Mononuclear cell (primary cell): ENCODE results near the gene SYP. TPM values are rescaled to one million over a fixed set of nuclear protein-coding genes. Genes with fewer than 3 reads are reported as not detected.

Source experiments
- H3K27me3 ChIP-seq: 2 replicates; pipeline ENCODE4 v1.6.0; 2011; ENCODE audit warnings: low read length, control low read depth; ENCODE audit not compliant: insufficient read depth
- H3K4me1 ChIP-seq: 2 replicates; pipeline ENCODE4 v1.5.1; 2011; ENCODE audit warnings: mild to moderate bottlenecking, low read length, control low read depth; ENCODE audit not compliant: insufficient read depth
- H3K4me3 ChIP-seq: 2 replicates; pipeline ENCODE4 v1.5.1; 2011; ENCODE audit warnings: mild to moderate bottlenecking, low read length, moderate library complexity
- H3K9me3 ChIP-seq: 2 replicates; pipeline ENCODE4 v1.5.1; 2011; ENCODE audit warnings: low read depth, mild to moderate bottlenecking, control low read depth, low read length
- total RNA-seq: library from RNA; depleted of rRNA; stranded (reverse); fragments of >200 nt; gene quantifications from one replicate; pipeline ENCODE4 v1.2.3, GENCODE V29; 2012

The SYP gene
- total RNA-seq, 1 donor: 0.42 TPM

DNA sequence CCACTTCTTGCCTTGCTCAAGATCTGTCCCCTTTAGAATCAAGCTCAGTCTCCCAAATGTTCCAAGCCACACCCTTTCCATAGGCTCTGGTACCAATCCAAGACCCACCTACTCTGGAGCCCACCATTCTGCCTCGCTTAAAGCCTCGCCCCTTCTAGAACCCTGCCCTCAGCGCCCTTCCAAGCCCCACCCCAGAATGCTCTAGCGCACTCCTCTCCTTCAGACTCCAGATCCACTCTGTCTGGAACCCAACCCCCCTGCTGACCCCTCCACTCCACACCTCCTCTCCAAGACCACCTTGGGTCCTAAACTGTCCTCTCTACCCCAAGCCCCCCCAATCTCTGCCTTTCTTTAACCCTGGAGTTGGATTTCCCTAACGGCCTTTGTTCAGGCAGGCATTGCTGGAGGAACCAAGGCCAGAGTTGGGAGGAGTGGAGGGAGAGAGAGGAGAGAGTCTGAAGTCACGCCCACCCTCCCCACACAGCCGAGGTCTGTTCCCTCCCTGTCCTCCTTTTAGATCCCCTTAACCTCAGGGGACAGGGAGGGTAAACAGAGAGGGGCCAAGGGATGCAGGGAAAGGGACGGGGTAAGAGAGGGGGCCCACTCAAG, 11.4 kb downstream of the SYP start:
- Histone ChIP-seq H3K4me1 (peaks cover 11% of the 10 kb centered on the region), H3K4me3 (no peak overlapping the region), H3K27me3 (no peaks in the 10 kb centered on the region), H3K9me3 (no peaks in the 10 kb centered on the region)

- H3K4me1 ChIP-seq: peaks cover 11% of the 10 kb centered on the region
- no peaks in the 10 kb centered on the region for H3K27me3 ChIP-seq
- H3K9me3 ChIP-seq: no peaks in the 10 kb centered on the region
- no peak overlapping the region for H3K4me3 ChIP-seq
Measured at GRCh38 chrX:49187526-49187925, 12.5 kb downstream of the SYP start.

GRCh38 chrX:49187028-49187394, 13.0 kb downstream of the SYP start:
- peaks cover 11% of the 10 kb centered on the region for H3K4me1 ChIP-seq
- no peak overlapping the region for H3K4me3 ChIP-seq
- H3K27me3 ChIP-seq: no peaks in the 10 kb centered on the region
- no peaks in the 10 kb centered on the region for H3K9me3 ChIP-seq

GRCh38 chrX:49186125-49187027, 13.6 kb downstream of the SYP start, which contains the start of gene PRICKLE3:
Gene PRICKLE3 (minus strand): TSS chrX:49186373. CDS start chrX:49186297, 76 bp downstream.
- H3K9me3 ChIP-seq: no peaks in the 10 kb centered on the region
- no peaks in the 10 kb centered on the region for H3K27me3 ChIP-seq
- peaks cover 11% of the 10 kb centered on the region for H3K4me1 ChIP-seq
- H3K4me3 ChIP-seq: peak within 1 kb of the TSS; percentile 52

- Histone ChIP-seq H3K4me3 (peak overlapping the region; percentile 20), H3K4me1 (peaks cover 11% of the 10 kb centered on the region), H3K27me3 (no peaks in the 10 kb centered on the region), H3K9me3 (no peaks in the 10 kb centered on the region)
Measured at GRCh38 chrX:49184294-49185281, 15.4 kb downstream of the SYP start.

GRCh38 chrX:49183701-49184281, 16.2 kb downstream of the SYP start:
- Histone ChIP-seq H3K27me3 (no peaks in the 10 kb centered on the region), H3K4me1 (peaks cover 11% of the 10 kb centered on the region), H3K9me3 (no peaks in the 10 kb centered on the region), H3K4me3 (no peak overlapping the region)

DNA sequence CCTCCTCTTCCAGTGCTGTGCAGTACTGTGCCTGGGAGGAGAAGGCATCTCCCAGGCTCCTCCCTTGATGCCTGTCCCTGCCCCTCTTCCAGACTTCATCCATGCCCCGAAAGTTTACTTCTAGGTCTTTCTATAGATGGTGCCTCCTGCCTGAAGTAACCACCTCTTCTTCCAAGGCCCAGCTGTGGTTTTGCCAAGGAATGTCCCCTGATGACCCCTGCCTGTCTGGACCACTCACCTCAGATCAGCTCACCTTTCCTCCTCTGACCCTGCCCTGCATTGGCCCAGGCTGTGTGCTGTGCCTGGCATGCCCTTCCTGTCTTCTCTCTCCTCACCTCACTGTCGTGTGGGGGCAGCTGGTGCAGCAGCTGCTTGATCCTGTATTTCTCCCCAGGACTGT, 20.6 kb downstream of the SYP start:
- Histone ChIP-seq H3K9me3 (no peaks in the 10 kb centered on the region), H3K27me3 (no peaks in the 10 kb centered on the region), H3K4me3 (no peak overlapping the region), H3K4me1 (peaks cover 21% of the 10 kb centered on the region)

DNA sequence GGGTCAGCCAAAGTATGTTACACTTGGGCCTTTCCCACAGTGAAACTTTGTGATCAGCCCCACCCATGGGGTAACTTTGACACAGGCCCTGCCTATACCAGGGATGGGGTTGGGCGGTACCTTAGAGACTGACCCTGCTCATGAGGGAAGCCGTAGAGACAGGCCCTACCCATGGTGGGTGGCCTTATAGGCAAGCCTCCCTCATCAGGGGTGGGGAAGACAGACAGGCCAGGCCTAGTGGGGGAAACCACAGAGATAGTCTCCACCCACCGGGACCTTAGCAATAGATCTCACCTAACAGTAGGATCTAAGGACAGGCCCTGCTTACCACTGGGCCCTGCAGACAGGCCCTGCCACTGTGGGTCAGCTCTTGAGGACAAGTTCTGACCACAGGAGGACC, 21.5 kb downstream of the SYP start:
- peaks cover 29% of the 10 kb centered on the region for H3K4me1 ChIP-seq
- H3K27me3 ChIP-seq: no peaks in the 10 kb centered on the region
- no peak overlapping the region for H3K4me3 ChIP-seq
- H3K9me3 ChIP-seq: no peaks in the 10 kb centered on the region

DNA sequence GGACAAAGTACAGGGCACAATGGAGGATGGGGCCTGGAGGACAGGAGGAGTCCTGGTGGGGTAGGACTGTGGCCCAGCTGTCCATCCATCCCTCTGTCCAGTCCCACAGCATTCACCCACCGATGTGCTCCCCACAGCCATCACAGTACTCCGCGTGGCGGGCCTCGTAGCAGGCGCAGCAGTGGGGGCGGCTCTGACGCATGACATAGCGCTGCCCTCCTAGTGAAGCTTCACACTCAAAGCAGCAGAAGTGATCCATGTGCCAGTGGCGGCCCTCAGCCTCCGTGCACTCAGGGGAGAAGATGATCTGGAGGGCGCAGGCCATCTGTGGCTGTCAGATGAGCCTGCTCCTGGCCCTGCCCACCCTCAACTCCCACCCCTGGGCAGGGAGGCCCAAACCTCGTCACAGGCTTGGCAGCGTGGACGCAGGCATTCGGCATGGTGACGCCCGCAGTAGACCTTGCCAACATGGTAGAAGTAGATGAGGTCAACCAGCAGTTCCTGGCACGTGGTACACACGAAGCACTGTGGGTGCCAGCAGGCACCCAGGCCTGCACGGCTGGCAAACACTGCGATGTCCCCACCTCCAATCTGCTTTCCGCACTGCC, 22.0 kb downstream of the SYP start:
- Histone ChIP-seq H3K4me1 (peaks cover 35% of the 10 kb centered on the region), H3K27me3 (no peaks in the 10 kb centered on the region), H3K4me3 (no peak overlapping the region), H3K9me3 (no peaks in the 10 kb centered on the region)

DNA sequence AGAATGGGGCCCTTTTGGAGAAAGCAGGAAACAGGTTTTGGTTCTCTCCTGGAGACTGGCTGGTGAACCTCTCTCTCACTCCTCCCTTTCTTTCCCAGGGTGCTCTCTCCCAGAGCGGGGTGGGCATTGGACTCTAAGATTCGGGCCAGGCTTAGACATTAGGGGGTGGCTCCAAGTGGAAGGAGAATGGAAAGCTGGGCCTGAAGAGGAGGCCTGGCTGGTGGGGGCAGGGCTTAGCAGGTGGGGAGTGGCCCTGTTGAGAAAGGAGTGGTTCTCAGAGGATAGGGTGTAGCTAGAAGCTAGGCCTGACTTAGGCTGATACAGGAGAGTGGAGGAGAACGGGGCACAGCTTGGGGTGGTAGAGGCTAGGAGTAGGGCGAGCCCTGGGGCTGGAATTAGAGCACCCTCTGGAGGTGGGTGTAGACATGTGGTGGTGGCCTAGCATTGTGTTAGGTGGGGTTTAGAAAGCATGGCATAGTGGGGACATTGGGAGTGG, 22.6 kb downstream of the SYP start:
- H3K9me3 ChIP-seq: no peaks in the 10 kb centered on the region
- no peak overlapping the region for H3K4me3 ChIP-seq
- no peaks in the 10 kb centered on the region for H3K27me3 ChIP-seq
- peaks cover 37% of the 10 kb centered on the region for H3K4me1 ChIP-seq

GRCh38 chrX:49176421-49177326, 23.3 kb downstream of the SYP start:
- Histone ChIP-seq H3K9me3 (no peaks in the 10 kb centered on the region), H3K27me3 (no peaks in the 10 kb centered on the region), H3K4me1 (peaks cover 37% of the 10 kb centered on the region), H3K4me3 (no peak overlapping the region)

DNA sequence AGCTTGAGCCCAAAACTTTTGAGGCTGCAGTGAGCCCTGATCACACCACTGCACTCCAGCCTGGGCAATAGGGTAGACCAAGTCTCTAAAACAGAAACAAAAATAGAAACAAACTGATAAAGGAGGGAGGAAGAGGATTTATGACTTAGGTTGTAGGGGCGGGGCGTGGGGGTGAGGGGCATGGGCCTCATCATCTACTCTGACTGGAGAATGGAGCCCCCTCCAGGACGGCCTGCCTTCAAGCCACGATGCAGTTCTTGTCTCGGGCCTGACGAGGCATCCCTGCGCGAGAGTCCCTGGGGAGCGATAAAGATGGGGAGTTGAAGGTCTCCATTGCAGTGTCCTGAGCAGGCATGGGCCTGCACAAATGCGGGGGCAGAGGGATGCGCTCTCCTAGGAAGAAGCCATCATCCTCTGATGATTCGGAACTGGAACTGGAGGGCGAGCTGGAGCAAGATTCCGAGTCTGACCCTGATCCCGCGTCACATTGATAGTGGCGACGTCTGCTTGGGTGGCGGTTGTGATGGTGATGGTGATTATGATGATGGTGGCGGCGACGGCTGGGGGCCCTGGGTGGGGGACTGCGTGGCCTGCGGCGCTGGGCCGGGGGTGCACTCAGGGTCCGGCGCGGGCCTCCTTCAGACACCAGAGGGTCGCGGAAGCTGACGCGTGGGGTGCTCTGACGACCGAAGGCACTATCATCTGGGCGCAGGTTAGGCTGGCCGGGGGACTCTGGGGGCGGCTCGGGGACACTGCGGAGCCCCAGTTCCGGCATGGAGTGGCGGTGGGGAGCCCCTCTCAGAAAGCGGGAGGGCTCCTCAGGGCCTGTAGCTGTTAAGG, 24.3 kb downstream of the SYP start:
- Histone ChIP-seq H3K9me3 (no peaks in the 10 kb centered on the region), H3K4me1 (peaks cover 40% of the 10 kb centered on the region), H3K4me3 (no peak overlapping the region), H3K27me3 (no peaks in the 10 kb centered on the region)

DNA sequence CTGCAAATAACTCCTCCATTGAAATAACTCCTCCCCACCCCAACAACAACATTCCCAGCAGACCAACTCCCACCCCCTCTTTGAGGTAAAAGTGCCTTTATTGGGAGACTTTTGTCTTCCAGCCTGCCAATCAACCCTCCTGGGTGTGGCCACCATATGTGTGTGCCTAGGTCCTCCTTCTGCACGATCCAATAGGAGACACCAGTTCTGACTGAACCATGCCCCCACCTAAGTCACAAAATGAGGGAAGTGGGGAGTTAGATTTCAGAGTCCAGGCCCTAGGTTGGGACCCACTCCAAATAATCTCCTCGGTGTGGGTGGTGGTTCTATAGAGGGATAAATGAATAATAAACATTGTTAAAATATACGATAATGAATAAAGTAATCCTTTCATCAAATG, 25.3 kb downstream of the SYP start:
- Histone ChIP-seq H3K4me1 (peaks cover 49% of the 10 kb centered on the region), H3K9me3 (no peaks in the 10 kb centered on the region), H3K4me3 (no peak overlapping the region), H3K27me3 (no peaks in the 10 kb centered on the region)
